ENCODE data around the gene SLC9A8. TPM values are rescaled to one million over a fixed set of nuclear protein-coding genes. Genes with fewer than 3 reads are reported as not detected.

The SLC9A8 gene
- total and polyA plus RNA-seq, 9 of the 15 experiments (the other 6 are each of a cell fraction or from before 2014, with no cell fraction given): 0.56 to 9.7 (median 5.0) TPM

DNA sequence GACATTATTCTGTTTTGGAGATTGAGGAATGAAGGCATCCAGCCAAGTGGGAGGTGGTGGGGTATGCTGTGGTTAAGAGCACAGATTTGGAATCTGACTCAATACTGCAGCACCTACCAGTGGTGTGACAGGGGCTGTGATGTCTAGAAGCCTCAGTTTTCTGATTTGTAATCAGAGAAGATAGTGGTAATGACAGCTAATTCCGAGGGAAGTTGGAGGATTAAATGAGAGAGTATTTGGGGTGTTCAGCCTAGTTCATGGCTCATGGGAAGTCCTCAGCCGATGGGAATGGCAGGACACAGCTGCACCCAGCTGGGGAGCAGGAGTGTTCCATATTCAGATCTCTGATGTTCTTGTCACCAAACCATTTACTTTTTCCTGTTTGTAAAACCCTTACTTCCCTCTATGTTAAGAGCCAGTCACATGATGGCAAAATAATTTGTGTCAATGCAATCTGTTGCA lies 9.3 kb downstream of the SLC9A8 start (continued):
- TF ChIP-seq THRB (CRISPR knock-in tag; conservative IDR thresholded peaks at IDR 0.05) (no peak), RCOR1 (IDR thresholded peaks at IDR 0.05; ENCODE audit: borderline replicate concordance in 1 of 2, low read depth in 2 of 2, low read length in 2 of 2) (0 out of 4 replicates have a peak, but pooled peaks of 1 of the 2 experiments have one; percentile 30), RAD21 (CRISPR knock-in tag; conservative IDR thresholded peaks at IDR 0.05 in 1 of 2, IDR thresholded peaks at IDR 0.05 in 1 of 2) (peak in 1 of 2 experiments; percentile 49; a peak in 2 of 4 replicates), SRSF3 (IDR thresholded peaks at IDR 0.05; ENCODE audit: insufficient read depth, low read length) (no peak), FOS (IDR thresholded peaks at IDR 0.05; ENCODE audit: extremely low read depth, insufficient read length) (no peak), NFIC (IDR thresholded peaks at IDR 0.05) (peak; percentile 41)
- TF ChIP-seq, protein P1, sequence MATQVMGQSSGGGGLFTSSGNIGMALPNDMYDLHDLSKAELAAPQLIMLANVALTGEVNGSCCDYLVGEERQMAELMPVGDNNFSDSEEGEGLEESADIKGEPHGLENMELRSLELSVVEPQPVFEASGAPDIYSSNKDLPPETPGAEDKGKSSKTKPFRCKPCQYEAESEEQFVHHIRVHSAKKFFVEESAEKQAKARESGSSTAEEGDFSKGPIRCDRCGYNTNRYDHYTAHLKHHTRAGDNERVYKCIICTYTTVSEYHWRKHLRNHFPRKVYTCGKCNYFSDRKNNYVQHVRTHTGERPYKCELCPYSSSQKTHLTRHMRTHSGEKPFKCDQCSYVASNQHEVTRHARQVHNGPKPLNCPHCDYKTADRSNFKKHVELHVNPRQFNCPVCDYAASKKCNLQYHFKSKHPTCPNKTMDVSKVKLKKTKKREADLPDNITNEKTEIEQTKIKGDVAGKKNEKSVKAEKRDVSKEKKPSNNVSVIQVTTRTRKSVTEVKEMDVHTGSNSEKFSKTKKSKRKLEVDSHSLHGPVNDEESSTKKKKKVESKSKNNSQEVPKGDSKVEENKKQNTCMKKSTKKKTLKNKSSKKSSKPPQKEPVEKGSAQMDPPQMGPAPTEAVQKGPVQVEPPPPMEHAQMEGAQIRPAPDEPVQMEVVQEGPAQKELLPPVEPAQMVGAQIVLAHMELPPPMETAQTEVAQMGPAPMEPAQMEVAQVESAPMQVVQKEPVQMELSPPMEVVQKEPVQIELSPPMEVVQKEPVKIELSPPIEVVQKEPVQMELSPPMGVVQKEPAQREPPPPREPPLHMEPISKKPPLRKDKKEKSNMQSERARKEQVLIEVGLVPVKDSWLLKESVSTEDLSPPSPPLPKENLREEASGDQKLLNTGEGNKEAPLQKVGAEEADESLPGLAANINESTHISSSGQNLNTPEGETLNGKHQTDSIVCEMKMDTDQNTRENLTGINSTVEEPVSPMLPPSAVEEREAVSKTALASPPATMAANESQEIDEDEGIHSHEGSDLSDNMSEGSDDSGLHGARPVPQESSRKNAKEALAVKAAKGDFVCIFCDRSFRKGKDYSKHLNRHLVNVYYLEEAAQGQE (IDR thresholded peaks at IDR 0.05; ENCODE audit: borderline replicate concordance): 0 out of 2 replicates have a peak, but pooled peaks have one; percentile 25
- TF ChIP-seq, protein P1 (CRISPR knock-in tag; IDR thresholded peaks at IDR 0.05; ENCODE audit: low read depth): no peak
- TF ChIP-seq, protein P2, sequence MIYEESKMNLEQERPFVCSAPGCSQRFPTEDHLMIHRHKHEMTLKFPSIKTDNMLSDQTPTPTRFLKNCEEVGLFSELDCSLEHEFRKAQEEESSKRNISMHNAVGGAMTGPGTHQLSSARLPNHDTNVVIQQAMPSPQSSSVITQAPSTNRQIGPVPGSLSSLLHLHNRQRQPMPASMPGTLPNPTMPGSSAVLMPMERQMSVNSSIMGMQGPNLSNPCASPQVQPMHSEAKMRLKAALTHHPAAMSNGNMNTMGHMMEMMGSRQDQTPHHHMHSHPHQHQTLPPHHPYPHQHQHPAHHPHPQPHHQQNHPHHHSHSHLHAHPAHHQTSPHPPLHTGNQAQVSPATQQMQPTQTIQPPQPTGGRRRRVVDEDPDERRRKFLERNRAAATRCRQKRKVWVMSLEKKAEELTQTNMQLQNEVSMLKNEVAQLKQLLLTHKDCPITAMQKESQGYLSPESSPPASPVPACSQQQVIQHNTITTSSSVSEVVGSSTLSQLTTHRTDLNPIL (CRISPR knock-in tag; IDR thresholded peaks at IDR 0.05): no peak

Data from K562 (cell line).